Subcutaneous adipose tissue (tissue), 4 donors: Measurements from ENCODE around the gene KIFC1. TPM values are rescaled to one million over a fixed set of nuclear protein-coding genes. Genes with fewer than 3 reads are reported as not detected.

Source experiments
- total RNA-seq, 4 donors: library from RNA; depleted of rRNA; stranded (reverse); fragments of >200 nt; gene quantifications; one replicate each; pipeline ENCODE4 v1.1.0, GENCODE V29; 2016
- TF ChIP-seq, protein P1 (sequence below): fragments of 450-650 bp; IDR thresholded peaks from one replicate; pipeline ENCODE4 v1.5.1; 2016; ENCODE audit warnings: low read depth, mild to moderate bottlenecking, control low read depth, antibody characterized with exemption, moderate library complexity

Gene KIFC1
- total RNA-seq, 4 donors from 2014 or later: 0.33 to 4.4 (median 3.9) TPM; not detected in 1

DNA sequence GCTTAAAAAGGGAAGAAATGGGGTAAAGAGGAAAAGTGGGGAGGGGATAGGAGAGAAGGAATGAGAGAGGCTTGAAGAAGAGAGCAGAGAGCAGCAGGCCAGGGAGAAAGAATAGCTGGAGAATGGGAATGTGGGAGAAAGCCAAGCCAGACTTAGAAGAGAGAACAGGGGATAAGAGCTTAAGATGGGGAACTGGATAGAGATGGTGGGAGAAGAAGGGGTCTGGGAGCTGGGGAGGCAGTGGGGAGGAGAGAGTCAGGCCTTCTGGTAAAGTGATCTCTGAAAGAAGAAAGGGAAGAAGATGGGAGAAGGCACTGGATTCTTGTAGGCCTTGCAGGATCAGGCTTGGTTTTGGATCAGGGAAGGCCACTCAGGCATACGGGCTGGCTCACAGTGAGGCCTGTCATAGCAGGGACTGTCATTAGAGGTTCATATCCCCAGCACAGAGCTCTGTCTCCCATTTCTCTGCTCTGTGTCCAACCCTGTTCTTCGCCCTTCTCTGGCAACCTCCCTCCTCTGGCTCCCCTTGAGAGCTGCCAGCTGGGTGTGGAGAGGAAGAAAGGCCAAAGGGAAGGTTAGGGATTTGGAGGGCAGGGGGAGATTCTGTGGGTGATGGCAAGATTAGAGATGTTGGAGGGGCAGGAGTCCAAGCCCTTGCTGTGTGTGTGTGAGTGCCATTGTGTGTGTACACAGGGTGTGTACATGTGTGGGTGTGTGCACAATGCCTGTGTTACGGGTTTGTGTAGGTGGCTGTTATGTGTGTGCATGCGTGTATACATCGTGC, 37.5 kb downstream of the KIFC1 start:
- TF ChIP-seq, protein P1, sequence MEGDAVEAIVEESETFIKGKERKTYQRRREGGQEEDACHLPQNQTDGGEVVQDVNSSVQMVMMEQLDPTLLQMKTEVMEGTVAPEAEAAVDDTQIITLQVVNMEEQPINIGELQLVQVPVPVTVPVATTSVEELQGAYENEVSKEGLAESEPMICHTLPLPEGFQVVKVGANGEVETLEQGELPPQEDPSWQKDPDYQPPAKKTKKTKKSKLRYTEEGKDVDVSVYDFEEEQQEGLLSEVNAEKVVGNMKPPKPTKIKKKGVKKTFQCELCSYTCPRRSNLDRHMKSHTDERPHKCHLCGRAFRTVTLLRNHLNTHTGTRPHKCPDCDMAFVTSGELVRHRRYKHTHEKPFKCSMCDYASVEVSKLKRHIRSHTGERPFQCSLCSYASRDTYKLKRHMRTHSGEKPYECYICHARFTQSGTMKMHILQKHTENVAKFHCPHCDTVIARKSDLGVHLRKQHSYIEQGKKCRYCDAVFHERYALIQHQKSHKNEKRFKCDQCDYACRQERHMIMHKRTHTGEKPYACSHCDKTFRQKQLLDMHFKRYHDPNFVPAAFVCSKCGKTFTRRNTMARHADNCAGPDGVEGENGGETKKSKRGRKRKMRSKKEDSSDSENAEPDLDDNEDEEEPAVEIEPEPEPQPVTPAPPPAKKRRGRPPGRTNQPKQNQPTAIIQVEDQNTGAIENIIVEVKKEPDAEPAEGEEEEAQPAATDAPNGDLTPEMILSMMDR: no peak

DNA sequence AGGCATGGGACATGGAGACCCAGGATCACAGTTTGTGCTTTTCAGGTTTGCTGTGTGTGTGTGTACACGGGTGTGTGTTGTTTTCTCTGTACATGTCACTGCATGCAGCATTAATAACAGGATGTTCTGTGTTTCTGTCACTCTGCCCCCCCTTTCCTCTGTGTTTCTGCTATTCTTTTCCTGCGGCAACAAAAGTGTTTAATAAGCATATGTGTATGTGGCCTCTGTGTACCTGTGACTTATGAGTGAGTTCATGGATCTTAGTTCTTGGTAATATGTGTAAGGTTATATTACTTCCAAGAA, 38.1 kb downstream of the KIFC1 start:
- TF ChIP-seq, protein P1: no peak

GRCh38 chr6:33430334-33430733, 38.7 kb downstream of the KIFC1 start:
- TF ChIP-seq, protein P1: no peak

DNA sequence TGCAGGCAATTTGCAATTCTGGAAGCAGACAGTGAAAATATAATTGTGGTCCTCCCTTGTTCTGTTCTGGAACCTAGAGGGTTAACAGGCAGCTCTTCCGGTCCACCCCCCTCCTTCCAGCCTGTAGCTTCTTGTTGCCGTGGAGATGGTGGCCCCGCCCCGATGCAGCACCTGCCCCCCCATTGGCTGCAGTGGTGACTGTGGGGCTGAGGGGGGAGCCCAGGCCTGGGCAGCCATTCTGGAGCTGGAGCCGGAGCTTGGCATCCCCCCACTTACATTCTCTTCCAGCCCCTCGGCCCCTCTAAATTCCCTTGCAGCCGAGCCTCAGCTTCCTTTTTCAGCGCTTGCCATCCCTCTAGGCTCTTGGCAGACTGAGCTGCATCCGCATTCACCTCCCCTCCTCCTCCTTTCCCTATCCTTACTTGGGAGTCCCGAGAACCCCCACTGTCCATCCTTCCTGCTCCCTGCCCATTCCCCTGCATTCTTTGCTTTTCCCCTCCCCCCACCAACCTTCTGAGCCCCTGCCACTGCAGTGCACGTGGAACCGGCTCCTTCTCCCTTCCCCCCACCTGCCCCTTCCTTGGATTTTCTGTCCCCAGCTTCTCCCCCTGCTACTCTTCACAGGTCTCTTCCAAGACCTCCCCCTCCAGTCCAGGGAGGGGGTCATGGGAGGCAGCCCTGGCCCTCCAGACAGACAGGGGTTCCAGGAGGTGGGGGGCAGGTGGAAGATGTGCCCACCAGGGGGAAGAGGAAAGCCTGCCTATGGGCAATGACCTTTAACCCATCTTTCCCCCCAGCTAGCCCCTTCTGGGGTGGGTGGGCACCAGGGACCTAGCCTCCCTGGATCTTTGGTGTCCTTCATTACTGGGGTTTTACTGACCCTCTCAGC, 39.6 kb downstream of the KIFC1 start:
- TF ChIP-seq, protein P1: no peak

GRCh38 chr6:33431880-33432541, 40.4 kb downstream of the KIFC1 start:
- TF ChIP-seq, protein P1: no peak

- TF ChIP-seq, protein P1: no peak
These were observed 40.9 kb downstream of the KIFC1 start for GRCh38 chr6:33432546-33432945.
